MM.1S (cell line): ENCODE data around the gene SCN3B.

ENCODE experiments used
- CTCF ChIP-seq: fragments of 300-600 bp; sonication (generic); IDR thresholded peaks from 2 replicates; pipeline ENCODE4 v1.5.1; 2016; ENCODE audit warnings: antibody characterized with exemption, low read length, mixed read lengths
- EZH2 ChIP-seq: fragments of 300-600 bp; sonication (generic); optimal IDR thresholded peaks from 2 replicates; pipeline ENCODE3; 2017; ENCODE audit warnings: low read depth, mild to moderate bottlenecking, antibody characterized with exemption, low read length, mixed read lengths
- EZH2phosphoT487 ChIP-seq: fragments of 300-600 bp; sonication (generic); IDR thresholded peaks from 2 replicates; pipeline ENCODE4 v1.6.1; 2018; ENCODE audit warnings: antibody characterized with exemption, low read length

DNA sequence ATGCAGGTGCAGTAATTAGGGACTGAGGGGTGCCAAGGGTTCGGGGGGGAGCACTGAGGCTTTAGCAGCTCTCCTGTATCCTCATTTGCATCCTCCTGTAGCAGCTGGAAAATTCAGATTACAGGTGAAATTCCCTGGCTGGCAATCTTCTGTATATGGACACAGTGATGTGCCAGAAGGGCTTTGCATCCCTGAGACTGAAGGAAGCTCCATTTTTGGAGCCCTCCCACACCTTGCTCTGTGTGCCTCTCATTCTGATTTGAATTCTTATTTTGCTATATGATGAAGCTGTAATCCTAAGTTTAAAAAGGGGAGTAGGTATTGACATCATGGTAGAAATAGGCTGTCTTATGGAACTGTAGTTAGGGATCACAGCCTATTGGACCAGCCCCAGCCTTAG, 46.6 kb downstream of the SCN3B start:
- TF ChIP-seq EZH2phosphoT487 = no peak
- TF ChIP-seq EZH2 = no peak
- no peak for TF ChIP-seq CTCF
